ENCODE results near the gene ZNF512.
"Not testable (repeated sequence)": the region's sequence is repeated elsewhere in the genome, so short reads cannot be mapped to it uniquely, and the experiment has no call there.

- TF ChIP-seq CTCF (IDR thresholded peaks at IDR 0.05); ZFX (IDR thresholded peaks at IDR 0.05; ENCODE audit: borderline replicate concordance): not testable (repeated sequence)
Measured at GRCh38 chr2:27595412-27595811, 12.6 kb downstream of the ZNF512 start.

Data from 22Rv1 (cell line).